ENCODE measurements around the gene CDH20. TPM values are rescaled to one million over a fixed set of nuclear protein-coding genes. Genes with fewer than 3 reads are reported as not detected.

The CDH20 gene
- polyA plus RNA-seq, 1 donor (not counting 4 experiments of a cell fraction or from before 2014, with no cell fraction given): not detected

- Histone ChIP-seq H3K9me1 (ENCODE audit: control insufficient read depth, extremely low read depth, insufficient read depth, low read length) (no peaks in the 10 kb centered on the region), H3K4me2 (ENCODE audit: control insufficient read depth, extremely low read depth, insufficient read depth, low read depth, low read length) (no peak overlapping the region), H3K9me3 (ENCODE audit: control insufficient read depth, low read depth, low read length) (no peaks in the 10 kb centered on the region), H3K27me3 (ENCODE audit: control insufficient read depth, extremely low read depth, insufficient read depth, low read length) (no peaks in the 10 kb centered on the region), H3K4me3 (ENCODE audit: control insufficient read depth in 2 of 3, extremely low read depth in 1 of 3, insufficient read depth in 2 of 3, low read depth in 1 of 3, low read length in 3 of 3) (no peak overlapping the region), H3K27ac (ENCODE audit: control insufficient read depth, insufficient read depth, low read length) (no peak overlapping the region), H4K20me1 (ENCODE audit: control insufficient read depth, extremely low read depth, insufficient read depth, low read length) (no peaks in the 10 kb centered on the region), H2AFZ (ENCODE audit: control insufficient read depth, low read length) (no peak overlapping the region), H3K79me2 (ENCODE audit: control insufficient read depth, insufficient read depth, low read length) (no peaks in the 10 kb centered on the region), H3K9ac (ENCODE audit: control insufficient read depth, extremely low read depth, insufficient read depth, low read length) (no peak overlapping the region), H3K36me3 (ENCODE audit: control insufficient read depth in 2 of 2, extremely low read depth in 1 of 2, insufficient read depth in 2 of 2, low read length in 2 of 2) (no peaks in the 10 kb centered on the region), H3K4me1 (ENCODE audit: control insufficient read depth, extremely low read depth, insufficient read depth, low read length) (no peaks in the 10 kb centered on the region)
- FAIRE-seq: no peak
- dilution Hi-C loops (cut with MboI; ENCODE audit: extremely low pct_ligation_motif_present, low sequenced_read_pairs): no loop called here
- no peak for DNase-seq (ENCODE audit: low read depth, low spot score)
- TF ChIP-seq, protein P1, sequence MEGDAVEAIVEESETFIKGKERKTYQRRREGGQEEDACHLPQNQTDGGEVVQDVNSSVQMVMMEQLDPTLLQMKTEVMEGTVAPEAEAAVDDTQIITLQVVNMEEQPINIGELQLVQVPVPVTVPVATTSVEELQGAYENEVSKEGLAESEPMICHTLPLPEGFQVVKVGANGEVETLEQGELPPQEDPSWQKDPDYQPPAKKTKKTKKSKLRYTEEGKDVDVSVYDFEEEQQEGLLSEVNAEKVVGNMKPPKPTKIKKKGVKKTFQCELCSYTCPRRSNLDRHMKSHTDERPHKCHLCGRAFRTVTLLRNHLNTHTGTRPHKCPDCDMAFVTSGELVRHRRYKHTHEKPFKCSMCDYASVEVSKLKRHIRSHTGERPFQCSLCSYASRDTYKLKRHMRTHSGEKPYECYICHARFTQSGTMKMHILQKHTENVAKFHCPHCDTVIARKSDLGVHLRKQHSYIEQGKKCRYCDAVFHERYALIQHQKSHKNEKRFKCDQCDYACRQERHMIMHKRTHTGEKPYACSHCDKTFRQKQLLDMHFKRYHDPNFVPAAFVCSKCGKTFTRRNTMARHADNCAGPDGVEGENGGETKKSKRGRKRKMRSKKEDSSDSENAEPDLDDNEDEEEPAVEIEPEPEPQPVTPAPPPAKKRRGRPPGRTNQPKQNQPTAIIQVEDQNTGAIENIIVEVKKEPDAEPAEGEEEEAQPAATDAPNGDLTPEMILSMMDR (optimal IDR thresholded peaks at IDR 0.05 in 1 of 3, IDR thresholded peaks at IDR 0.05 in 1 of 3, conservative IDR thresholded peaks at IDR 0.05 in 1 of 3; ENCODE audit: extremely low read depth in 1 of 3, insufficient read depth in 2 of 3, low read length in 3 of 3): no peak
- no peak for TF ChIP-seq EZH2 (IDR thresholded peaks at IDR 0.05; ENCODE audit: low read length)
Observed at GRCh38 chr18:61350578-61350977, 17.3 kb downstream of the CDH20 start.

GRCh38 chr18:61352059-61352458 lies 18.8 kb downstream of the CDH20 start:
- Histone ChIP-seq H3K36me3 (ENCODE audit: control insufficient read depth in 2 of 2, extremely low read depth in 1 of 2, insufficient read depth in 2 of 2, low read length in 2 of 2) (no peaks in the 10 kb centered on the region), H3K9me3 (ENCODE audit: control insufficient read depth, low read depth, low read length) (no peaks in the 10 kb centered on the region), H3K79me2 (ENCODE audit: control insufficient read depth, insufficient read depth, low read length) (no peaks in the 10 kb centered on the region), H3K9ac (ENCODE audit: control insufficient read depth, extremely low read depth, insufficient read depth, low read length) (no peak overlapping the region), H4K20me1 (ENCODE audit: control insufficient read depth, extremely low read depth, insufficient read depth, low read length) (no peaks in the 10 kb centered on the region), H3K27ac (ENCODE audit: control insufficient read depth, insufficient read depth, low read length) (no peak overlapping the region), H3K27me3 (ENCODE audit: control insufficient read depth, extremely low read depth, insufficient read depth, low read length) (no peaks in the 10 kb centered on the region), H3K4me3 (ENCODE audit: control insufficient read depth in 2 of 3, extremely low read depth in 1 of 3, insufficient read depth in 2 of 3, low read depth in 1 of 3, low read length in 3 of 3) (no peak overlapping the region), H3K4me1 (ENCODE audit: control insufficient read depth, extremely low read depth, insufficient read depth, low read length) (no peaks in the 10 kb centered on the region), H3K9me1 (ENCODE audit: control insufficient read depth, extremely low read depth, insufficient read depth, low read length) (no peaks in the 10 kb centered on the region), H2AFZ (ENCODE audit: control insufficient read depth, low read length) (no peak overlapping the region), H3K4me2 (ENCODE audit: control insufficient read depth, extremely low read depth, insufficient read depth, low read depth, low read length) (no peak overlapping the region)
- DNase-seq (ENCODE audit: low read depth, low spot score) (no peak), FAIRE-seq (no peak)
- TF ChIP-seq, protein P1 (optimal IDR thresholded peaks at IDR 0.05 in 1 of 3, IDR thresholded peaks at IDR 0.05 in 1 of 3, conservative IDR thresholded peaks at IDR 0.05 in 1 of 3; ENCODE audit: extremely low read depth in 1 of 3, insufficient read depth in 2 of 3, low read length in 3 of 3): no peak
- TF ChIP-seq EZH2 (IDR thresholded peaks at IDR 0.05; ENCODE audit: low read length): no peak
- dilution Hi-C loops (cut with MboI; ENCODE audit: extremely low pct_ligation_motif_present, low sequenced_read_pairs): no loop called here
